ENCODE data around the gene SLC9A8.

Gene SLC9A8

DNA sequence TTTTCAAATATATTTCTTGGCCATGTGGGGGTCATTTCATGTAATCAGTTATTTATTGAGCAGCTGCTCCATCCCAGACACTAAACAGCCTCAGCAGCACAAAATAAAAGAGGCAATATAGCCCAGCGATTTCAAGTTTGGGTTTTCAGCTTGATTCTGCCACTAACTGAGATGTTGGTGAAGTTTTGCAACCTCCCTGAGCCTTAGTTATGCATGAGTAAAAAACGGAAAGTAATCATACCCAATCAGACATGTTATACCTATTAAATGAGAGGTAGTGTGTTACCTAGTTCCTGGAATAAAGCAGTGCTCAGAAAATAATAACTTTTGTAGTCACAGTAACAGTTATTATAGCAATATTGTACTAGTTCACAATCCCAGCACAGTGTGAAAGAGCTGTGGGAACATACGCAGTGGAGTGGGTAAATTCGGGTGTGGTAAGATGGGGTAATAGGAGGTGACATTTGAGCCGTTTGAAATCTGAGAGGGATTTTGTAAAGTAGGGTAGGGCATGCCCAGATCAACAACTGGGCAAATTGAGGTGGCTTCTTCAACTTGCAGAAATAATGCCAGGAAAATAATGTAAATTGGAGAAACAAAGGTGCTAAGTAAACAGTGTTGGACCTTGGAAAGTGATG lies 1.5 kb downstream of the SLC9A8 start:
- ChIA-PET CTCF (interaction anchor here (1.4 kb wide), 1 partner anchor 272 kb away, joined by 3 read pairs; no protein-coding TSS in a partner anchor), POLR2A (interaction anchor here (0.6 kb wide), 1 partner anchor 13 kb away, joined by 6 read pairs; no protein-coding TSS in a partner anchor)
- Histone ChIP-seq H3K9me3 (ENCODE audit: control insufficient read depth, insufficient read depth, low read depth, low read length) (no peaks in the 10 kb centered on the region), H3K36me3 (ENCODE audit: control insufficient read depth in 2 of 2, insufficient read depth in 1 of 2, low read length in 2 of 2) (peaks cover 19 to 41% of the 10 kb centered on the region in 2 experiments; a peak in 2 of 3 replicates), H3K4me3 (ENCODE audit: low read depth, low read length) (no peak overlapping the region), H3K4me1 (ENCODE audit: control insufficient read depth, insufficient read depth, low read length) (no peaks in the 10 kb centered on the region), H3K27ac (ENCODE audit: extremely low read depth, low read depth, low read length) (no peak overlapping the region)
- TF ChIP-seq ZSCAN30 (tag by site-specific recombination; IDR thresholded peaks at IDR 0.05) (no peak), ZNF664 (tag by site-specific recombination; IDR thresholded peaks at IDR 0.05) (0 out of 2 replicates have a peak, but pooled peaks have one; percentile 46), ZNF112 (tag by site-specific recombination; IDR thresholded peaks at IDR 0.05) (no peak), ZNF223 (tag by site-specific recombination; IDR thresholded peaks at IDR 0.05) (no peak), KLF1 (tag by site-specific recombination; IDR thresholded peaks at IDR 0.05) (peak; percentile 42; the same call in 1 of the 2 replicates), ZNF2 (tag by site-specific recombination; IDR thresholded peaks at IDR 0.05) (no peak), ZNF335 (tag by site-specific recombination; conservative IDR thresholded peaks at IDR 0.05) (peak; percentile 32; the same call in 1 of the 2 replicates), ZNF391 (tag by site-specific recombination; IDR thresholded peaks at IDR 0.05; ENCODE audit: borderline replicate concordance, low read depth) (no peak), GLI2 (tag by site-specific recombination; IDR thresholded peaks at IDR 0.05; ENCODE audit: borderline replicate concordance, low read depth) (no peak), ZNF529 (tag by site-specific recombination; IDR thresholded peaks at IDR 0.05; ENCODE audit: insufficient replicate concordance) (no peak), ZNF660 (tag by site-specific recombination; IDR thresholded peaks at IDR 0.05) (no peak), ZNF19 (tag by site-specific recombination; IDR thresholded peaks at IDR 0.05; ENCODE audit: low read depth) (no peak), EGR2 (tag by site-specific recombination; IDR thresholded peaks at IDR 0.05; ENCODE audit: low read depth) (no peak), AEBP2 (tag by site-specific recombination; IDR thresholded peaks at IDR 0.05; ENCODE audit: borderline replicate concordance) (no peak), ZNF10 (tag by site-specific recombination; IDR thresholded peaks at IDR 0.05) (peak; percentile 90), ZNF211 (tag by site-specific recombination; IDR thresholded peaks at IDR 0.05; ENCODE audit: low read depth) (no peak), SCRT2 (tag by site-specific recombination; IDR thresholded peaks at IDR 0.05) (no peak), KLF7 (tag by site-specific recombination; IDR thresholded peaks at IDR 0.05; ENCODE audit: borderline replicate concordance) (no peak), KLF17 (tag by site-specific recombination; IDR thresholded peaks at IDR 0.05) (0 out of 2 replicates have a peak, but pooled peaks have one; percentile 8), ZNF747 (tag by site-specific recombination; IDR thresholded peaks at IDR 0.05) (no peak)
- TF ChIP-seq, protein P1, sequence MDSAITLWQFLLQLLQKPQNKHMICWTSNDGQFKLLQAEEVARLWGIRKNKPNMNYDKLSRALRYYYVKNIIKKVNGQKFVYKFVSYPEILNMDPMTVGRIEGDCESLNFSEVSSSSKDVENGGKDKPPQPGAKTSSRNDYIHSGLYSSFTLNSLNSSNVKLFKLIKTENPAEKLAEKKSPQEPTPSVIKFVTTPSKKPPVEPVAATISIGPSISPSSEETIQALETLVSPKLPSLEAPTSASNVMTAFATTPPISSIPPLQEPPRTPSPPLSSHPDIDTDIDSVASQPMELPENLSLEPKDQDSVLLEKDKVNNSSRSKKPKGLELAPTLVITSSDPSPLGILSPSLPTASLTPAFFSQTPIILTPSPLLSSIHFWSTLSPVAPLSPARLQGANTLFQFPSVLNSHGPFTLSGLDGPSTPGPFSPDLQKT (IDR thresholded peaks at IDR 0.05; ENCODE audit: borderline replicate concordance, low read depth, low read length), result no peak
- TF ChIP-seq, protein P2, sequence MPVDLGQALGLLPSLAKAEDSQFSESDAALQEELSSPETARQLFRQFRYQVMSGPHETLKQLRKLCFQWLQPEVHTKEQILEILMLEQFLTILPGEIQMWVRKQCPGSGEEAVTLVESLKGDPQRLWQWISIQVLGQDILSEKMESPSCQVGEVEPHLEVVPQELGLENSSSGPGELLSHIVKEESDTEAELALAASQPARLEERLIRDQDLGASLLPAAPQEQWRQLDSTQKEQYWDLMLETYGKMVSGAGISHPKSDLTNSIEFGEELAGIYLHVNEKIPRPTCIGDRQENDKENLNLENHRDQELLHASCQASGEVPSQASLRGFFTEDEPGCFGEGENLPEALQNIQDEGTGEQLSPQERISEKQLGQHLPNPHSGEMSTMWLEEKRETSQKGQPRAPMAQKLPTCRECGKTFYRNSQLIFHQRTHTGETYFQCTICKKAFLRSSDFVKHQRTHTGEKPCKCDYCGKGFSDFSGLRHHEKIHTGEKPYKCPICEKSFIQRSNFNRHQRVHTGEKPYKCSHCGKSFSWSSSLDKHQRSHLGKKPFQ (tag by site-specific recombination; IDR thresholded peaks at IDR 0.05), result no peak

All from HEK293 (cell line).